A172 (cell line): Measurements from ENCODE around the gene ACTL10. TPM values are rescaled to one million over a fixed set of nuclear protein-coding genes. Genes with fewer than 3 reads are reported as not detected.
"Not testable (repeated sequence)": the region's sequence is repeated elsewhere in the genome, so short reads cannot be mapped to it uniquely, and the experiment has no call there.

Experiments
- DNase-seq: peaks from one replicate; pipeline ENCODE4 v3.0.0-alpha.2; 2015; ENCODE audit warnings: low spot score
- total RNA-seq: library from RNA; depleted of rRNA; stranded (reverse); fragments of >200 nt; shearing (Covaris generic); gene quantifications from 2 replicates; pipeline ENCODE4 v1.2.3, GENCODE V29; 2014; rRNA removed

Gene ACTL10
- total RNA-seq = not detected in 2 replicates

DNA sequence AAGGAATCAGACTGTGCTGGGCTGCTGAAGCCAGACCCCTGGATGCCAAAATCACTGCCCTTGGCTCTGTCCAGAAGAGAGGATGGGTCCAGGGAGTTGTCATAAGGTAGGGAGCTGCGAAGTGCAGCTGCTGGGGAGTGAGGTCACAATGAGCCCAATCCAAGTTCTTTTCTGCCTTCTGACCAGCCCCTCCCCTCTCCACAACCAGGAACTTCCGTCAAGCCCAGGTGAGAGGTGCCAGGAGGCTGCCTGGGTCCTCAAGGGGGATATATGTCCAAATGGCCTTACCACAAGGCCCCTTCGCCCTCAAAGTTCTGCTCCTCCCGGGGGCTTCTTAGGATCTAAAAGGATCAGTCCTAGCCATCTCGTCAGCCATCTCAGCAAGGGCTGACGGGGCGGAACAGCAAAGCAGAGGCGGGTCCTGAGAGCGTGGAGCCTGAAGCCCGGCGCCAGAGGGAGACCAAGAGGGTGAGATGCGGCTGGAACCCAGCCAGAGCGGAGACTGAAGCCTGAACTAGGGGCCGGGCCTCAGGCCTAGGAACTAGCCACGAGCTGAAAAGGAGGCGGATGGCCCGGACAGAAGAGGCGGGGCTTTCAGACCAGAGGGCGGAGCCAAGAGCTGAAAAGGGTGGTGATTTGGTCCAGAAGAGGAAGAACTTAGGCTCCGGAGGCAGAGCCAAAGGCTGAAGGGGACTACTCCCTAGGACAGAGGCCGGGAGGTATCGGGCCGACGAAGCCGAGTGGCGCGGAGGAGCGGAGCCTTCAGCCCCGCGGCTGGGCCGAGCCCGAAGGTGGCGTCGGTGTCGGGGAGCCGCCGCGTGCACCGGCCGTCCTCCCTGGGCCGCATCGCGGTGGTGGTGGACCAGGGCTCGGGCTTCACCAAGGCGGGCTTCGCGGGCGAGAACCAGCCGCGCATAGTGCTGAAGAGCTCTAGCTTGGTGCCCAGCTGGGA, at the start of gene ACTL10:
Gene ACTL10, plus strand, starts transcription at position 651 of the 952 bp plus-strand sequence. CDS start 555 bp downstream, outside the sequence.
- DNase-seq = no peak

DNA sequence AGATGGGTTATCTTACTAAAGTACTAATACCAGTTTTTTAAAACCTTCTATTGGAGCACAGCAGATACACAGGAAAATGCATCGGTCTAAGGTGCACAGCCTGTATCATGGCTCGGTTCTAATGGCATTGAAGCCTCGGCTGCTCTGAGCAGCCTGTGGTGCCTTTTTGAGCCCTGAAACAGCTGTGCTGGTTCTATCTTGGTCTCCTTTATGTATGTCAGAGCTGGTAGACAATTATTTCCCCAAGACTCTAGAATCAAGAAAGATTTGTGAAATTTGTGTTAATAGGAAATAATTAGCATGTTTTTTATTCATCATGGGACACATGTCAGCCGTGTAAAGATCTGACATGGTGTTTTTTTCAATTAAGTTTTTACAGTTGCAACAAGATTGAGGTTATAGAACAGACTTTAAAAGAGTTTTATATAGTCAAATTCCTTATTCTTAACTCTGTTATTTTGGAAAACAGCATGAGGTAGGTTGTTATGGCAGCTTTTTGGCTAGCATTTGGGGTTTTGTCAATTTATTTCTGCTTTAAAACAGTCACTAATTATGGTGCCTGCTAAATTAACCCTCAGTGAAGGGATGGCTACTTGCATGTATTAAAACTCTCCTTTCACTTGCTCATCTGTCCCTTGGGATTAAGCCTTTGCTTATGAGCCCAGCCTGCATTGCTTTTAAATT, 44.9 kb upstream of the ACTL10 start:
- DNase-seq = no peak

DNA sequence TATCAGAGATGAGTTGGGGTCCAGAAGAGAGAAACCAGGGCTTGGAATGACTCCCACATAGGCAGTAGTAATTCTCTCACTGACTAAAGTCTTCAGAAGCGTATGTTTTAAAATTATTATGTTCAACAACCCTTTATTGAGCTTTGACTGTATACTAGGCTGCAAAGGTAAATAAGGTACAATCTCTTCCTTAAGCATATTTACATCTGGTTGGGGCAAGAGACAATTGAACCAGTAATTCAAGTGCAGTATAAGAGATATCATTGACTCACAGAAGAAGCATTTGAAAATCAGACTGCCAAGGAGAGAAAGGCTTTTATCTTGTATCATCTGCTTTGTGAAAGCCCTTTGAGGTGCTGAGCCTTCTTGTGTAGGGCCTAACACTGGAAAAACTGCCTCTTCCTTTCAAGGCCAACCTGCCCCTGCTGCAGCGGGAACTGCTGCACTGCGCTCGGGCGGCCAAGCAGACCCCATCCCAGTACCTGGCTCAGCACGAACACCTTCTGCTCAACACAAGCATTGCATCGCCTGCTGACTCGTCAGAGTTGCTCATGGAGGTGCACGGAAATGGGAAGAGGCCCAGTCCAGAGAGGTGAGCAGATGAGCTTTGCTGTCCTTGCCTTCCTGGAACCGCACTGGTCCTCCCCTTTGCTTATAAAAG, 43.9 kb upstream of the ACTL10 start:
- no peak for DNase-seq

DNA sequence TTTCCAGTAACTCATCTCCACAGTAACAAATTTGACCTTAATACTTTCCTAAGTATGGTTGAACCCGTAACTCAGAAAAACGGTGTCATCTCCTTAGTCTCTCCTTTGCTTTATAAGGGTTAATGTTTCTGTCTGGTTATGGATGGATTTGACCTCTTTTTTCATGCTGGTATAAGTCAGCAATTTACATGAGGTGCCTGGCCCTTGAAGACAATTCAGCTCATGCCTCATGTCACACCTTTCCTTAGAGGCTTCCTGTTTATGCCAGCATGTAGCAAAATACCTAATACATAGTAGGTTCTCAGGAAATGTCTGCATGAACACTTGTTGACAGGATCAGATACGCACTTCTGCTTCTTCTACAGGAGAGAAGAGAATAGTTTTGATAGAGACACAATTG, 42.3 kb upstream of the ACTL10 start:
- no peak for DNase-seq

DNA sequence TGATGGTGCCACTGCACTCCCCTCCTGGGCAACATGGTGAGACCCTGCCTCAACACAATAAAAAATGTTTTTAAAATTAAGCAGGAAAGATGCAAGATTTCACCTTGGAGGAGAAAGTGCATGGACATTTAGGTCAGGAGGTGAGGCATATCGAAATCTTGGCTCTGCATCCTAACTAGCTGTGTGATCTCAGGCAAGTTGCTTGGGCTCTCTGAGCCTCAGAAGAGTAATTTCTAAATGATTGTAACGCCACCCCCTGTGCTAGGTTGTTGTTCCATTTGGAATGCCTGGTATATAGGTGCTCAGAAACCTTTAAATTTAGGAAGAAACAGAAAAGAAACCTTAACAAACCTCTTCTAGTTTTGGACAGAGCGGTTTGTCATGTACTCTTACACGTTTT, 40.6 kb upstream of the ACTL10 start:
- DNase-seq = no peak

DNA sequence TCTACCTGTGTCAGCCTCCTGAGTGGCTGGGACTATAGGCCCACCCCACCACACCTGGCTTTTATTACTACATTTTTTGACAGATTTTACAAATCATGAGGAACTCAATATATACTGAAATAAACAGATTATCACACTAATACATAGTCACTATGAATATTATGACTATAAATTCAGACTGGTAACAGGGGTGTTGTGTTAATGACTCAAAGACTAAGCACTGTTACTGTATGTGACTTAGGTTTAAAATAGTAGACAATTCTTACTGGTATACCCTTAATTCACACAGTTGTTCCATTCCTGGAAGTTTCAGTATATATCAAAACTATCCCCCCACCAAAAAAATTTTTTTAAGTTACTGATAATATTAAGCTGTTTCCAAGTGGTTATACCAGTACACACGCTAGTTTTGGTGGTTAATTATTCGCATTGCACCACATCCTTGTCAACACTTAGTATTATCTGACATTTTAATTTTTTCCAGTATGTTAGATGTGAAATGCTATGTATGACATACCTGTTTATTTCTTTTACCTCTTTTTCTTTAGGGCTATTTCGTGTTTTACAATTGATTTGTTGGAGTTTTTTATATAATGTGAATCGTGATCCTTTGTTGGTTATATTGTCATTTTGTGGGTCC, 39.0 kb upstream of the ACTL10 start:
- no peak for DNase-seq

DNA sequence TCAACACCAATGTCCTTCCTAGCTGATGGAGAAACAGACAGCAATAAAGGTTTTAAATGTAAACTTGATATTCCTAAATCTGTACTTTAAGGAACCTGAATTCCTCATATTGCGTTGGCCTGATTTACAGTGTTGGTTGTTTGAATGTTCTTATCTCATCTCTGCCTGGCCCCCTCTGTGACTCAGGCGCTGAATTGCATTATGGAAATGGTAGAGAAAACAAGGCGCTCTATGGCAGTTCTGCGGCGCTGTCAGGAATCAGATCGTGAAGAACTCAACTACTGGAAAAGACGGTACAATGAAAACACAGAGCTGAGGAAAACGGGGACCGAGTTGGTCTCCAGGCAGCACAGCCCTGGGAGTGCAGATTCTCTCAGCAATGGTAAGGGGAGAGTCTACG, 37.2 kb upstream of the ACTL10 start:
- DNase-seq = no peak

DNA sequence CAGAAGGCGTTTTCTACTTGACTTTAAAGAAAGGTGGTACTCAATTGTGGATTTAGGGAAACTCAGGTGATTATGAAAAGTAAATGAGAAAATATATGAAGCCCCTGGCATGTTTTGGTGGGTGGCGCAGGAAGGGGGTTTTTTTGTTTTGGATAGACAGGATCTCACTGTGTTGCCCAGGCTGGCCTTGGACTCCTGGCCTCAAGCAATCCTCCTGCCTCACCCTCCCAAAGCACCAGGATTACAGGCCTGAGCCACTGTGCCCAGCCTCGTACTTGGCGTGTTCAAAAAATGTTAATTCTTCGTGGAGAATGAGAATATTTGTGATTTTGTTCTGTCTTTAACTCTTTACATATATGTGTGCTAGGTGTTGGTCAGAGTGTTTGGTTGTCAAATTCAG, 36.8 kb upstream of the ACTL10 start:
- no peak for DNase-seq

DNA sequence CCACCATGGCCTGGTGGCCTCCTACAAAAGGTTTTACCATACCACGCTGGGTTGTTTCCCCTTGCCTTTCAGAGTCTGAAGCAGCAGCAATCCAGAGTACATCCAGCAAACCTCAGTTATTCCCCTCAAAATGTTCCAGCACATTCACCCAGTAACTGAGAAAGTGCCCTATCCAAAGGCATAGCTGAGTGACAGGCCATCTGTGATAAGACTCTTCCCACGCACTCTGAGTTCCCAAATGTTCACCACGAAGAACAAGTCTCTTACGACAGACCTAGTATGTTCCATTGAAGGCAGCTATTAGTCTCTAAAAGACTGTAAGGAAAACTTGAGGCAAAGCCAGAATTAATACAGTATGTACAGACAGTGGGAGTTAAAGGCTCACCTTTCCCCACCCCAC, 36.2 kb upstream of the ACTL10 start:
- DNase-seq = no peak

DNA sequence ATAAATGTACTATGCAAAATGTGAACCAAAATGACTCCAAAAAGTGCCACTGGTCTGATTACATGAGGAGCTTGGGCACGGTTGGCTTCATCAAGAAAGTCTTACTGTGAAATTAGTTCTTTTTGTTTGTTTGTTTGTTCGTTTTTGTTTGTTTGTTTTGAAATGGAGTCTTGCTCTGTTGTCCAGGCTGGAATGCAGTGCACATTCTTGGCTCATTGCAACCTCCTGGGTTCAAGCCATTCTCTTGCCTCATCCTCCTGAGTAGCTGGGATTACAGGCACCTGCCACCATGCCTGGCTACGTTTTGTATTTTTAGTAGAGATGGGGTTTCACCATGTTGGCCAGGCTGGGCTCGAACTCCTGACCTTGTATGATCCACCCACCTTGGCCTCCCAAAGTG, 34.8 kb upstream of the ACTL10 start:
- not testable (repeated sequence) for DNase-seq

DNA sequence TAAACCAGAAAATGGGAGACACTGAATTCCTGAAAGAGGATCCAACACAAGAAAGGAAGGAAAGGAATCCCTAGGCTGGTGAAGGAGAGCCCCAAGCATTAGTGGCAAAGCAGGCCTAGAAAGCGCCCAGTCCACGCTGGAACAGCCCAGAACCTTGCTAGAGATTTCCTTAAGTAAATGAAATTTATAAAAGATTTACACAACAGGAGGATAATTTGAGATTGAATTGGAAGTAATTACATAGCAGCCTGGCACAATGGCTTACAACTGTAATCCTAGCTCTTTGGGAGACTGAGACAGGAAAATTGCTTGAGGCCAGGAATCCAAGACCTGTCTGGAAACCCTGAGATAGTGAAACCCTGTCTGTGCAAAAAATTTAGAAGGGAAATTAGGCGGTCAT, 31.4 kb upstream of the ACTL10 start:
- DNase-seq = no peak

DNA sequence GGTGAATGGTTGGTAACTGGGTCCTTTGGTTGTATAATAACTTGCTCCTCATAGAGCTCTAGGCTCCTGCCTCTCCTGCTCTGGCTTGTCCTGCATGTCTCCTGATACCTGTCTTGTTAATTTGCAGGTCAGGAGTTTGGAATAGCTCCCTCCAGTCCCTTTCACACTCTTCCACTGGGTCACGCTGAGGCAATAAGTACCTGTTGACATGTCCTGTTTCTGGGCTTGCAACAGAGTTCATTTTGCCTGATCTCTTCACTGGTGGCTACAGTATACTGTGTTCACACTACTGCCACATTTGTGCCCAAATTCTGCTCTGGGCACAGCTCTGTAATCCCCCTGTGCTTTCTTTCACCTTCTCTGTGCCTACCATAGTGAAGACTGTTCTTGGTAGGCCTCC, 30.0 kb upstream of the ACTL10 start:
- DNase-seq = no peak

DNA sequence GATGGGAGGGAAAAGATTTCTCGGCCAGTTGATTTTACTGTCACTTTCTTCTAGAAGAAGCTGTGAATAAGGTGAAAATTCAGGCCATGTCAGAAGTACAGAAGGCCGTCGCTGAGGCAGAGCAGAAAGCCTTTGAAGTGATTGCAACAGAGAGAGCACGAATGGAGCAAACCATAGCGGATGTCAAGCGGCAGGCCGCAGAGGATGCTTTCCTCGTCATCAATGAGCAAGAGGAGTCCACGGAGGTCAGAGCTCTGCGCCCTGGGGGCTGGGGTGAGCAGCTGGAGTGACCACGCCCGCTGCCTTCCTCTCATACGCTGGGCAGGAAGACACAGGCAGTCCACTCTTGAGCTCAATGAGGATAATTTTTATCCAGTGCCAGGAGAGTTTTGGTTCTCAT, 26.5 kb upstream of the ACTL10 start:
- no peak for DNase-seq

DNA sequence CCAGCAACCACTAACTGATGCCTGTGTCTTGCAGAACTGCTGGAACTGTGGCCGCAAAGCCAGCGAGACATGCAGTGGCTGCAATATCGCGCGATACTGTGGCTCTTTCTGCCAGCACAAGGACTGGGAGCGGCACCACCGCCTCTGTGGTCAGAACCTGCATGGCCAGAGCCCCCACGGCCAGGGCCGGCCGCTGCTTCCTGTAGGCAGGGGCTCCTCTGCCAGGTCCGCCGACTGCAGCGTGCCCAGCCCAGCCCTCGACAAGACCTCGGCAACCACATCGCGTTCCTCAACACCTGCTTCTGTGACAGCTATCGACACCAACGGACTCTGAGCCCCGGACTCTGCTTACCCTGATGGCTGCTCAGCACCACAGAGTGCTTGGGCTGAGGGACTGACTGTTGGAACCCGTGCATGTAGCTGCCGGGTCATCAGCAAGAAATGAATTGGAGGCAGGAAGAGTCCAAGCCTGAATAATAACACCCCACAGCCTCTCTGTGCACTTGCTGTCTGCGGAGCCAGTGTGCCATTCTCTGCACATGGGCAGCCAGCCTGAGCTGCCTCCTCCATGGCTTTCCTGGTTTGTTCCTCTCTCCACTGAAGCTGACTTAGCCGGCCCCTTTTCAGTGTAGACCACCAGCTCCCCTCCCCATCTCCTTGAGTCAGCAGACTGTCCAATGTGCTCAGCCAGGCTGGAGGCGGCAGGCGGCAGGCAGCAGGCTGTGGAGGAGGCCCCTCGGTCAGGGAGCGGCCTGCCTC, 22.3 kb upstream of the ACTL10 start:
- no peak for DNase-seq

DNA sequence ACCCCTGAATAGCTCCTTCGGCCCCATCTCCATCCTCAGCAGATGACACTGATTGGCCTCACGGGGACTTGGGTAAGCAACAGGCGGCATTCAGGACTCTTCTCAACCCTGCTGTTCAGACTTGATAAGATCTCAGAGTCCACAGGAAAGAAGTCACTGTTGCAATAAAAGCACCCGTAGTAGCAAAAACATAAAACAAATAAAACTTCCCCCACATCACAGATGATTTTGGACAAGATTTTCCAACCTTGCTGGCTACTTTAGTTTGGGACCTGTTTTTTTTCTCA, 21.7 kb upstream of the ACTL10 start:
- DNase-seq = no peak

DNA sequence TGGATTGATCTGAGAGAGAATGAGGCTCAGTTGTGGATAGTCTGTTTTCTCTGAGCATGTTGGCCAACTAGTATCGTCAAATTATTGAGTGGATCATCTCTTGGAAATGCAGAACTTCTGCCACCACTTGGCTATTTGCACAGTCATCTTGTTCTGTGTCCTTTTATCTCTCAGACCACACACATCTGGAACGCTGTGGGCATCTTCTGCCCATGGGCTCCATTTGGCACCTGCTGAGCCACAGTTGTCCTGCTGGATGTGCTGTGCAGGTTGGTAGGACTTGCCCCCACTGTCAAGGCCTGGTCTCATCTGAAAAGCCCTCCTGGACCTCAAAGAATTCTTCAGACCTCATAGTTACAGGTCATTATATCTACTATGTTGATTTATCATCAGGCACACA, 21.3 kb upstream of the ACTL10 start:
- no peak for DNase-seq

DNA sequence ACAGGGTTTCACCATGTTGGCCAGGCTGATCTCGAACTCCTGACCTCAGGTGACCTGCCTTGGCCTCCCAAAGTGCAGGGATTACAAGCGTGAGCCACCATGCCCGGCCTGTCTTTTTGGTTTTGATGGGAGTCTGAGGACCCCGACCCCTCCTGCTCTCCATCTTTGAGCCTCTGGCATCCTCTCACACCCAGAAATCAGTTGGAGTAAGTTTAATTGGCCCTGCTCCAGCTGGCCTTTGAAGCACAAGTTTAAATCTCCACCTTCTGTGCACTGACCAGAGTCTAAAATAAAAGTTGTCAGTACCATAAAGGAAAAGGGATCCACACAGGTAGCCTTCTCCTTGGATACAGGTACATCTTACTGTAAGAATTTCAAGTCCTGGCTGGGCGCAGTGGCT, 20.6 kb upstream of the ACTL10 start:
- no peak for DNase-seq

DNA sequence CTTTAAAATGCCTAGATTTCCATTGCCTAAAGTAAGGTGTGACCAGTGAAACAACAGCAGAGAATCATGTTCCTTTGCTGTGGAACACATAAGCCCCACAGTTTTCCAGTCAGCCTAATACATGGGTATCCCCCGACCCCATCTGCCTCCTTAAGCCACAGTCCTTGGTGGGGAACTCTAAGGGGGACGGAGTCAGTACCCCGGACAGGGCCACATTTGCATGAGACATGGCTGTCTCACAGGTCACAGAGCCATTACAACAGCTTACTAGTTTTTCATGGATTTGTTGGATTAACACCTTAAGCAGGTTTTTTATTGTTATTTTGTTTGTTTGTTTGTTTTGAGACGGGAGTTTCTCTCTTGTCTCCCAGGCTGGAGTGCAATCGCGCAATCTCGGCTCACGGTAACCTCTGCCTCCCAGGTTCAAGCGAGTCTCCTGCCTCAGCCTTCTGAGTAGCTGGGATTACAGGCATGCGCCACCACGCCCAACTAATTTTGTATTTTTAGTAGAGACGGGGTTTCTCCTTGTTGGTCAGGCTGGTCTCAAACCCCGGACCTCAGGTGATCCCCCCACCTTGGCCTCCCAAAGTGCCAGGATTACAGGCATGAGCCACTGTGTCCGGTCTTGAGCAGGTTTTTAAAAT, 19.7 kb upstream of the ACTL10 start:
- not testable (repeated sequence) for DNase-seq

DNA sequence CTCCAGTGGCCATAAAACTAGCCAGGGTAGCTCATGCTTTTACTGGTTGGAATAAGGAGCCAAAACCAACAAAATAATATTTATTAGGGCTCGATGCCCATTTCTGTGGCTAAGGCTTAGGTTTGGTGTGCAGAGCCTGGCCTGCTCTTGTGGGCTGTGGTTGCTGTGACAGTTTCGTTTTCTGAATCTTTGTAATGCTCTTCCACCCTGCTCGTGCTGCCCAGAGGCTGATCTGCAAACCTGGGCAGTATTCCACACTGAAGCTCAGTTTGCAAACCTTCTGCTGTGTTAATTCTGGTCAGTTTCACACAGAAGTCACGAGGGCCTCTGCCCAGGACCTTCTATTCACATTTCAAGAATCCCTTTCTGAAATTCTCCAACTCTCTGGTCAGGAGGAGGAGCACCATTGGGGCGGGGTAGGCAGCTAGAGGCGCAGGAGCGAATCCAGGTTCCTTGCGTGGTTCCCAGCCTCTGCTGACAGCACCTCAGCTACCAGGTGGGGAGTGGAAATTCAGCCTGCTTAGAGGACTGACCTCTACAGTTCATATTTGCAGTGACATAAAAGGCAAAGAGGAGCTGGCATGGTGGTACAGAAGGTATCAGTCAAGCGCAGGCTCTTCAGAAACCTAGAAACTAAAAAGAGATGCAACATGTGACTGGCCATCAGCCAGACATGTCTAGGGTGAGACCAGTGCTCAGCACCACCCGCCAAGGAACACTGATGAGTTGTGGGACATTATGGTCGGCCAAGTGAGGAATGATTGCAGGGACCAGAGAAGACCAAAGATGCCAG, 18.9 kb upstream of the ACTL10 start:
- peak; percentile 38 for DNase-seq

DNA sequence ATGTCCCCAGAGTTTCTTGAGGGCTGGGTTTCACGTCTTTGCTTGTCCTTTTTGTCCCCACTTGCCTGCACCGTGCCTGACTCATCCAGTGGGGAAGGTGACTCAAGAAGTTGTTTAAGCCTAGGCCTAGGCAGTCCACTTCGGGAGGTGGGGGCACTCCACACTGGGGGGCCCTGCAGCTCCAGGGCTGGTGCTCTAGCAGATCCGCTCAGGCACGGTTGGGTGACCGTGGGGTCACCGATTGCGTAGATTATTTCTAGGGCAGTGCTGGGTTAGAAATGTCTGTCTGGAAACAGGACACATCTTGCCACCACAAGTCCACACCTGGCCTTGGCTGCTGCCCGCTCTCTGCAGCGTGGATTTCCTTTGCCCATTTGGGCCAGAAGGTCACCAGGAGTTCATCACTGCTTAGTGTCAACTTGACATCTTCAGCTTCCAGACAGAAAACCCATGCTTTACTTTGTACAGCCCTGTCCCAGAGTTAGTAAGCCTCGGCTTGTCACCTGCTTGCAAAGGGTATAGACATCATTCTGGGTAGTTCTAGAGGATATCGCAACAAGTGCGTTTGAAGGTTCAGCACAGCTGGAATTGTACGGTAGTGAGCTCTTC, 18.2 kb upstream of the ACTL10 start:
- DNase-seq = no peak
